Measurements from ENCODE around the gene HSD3B2.

HSD3B2 gene

DNA sequence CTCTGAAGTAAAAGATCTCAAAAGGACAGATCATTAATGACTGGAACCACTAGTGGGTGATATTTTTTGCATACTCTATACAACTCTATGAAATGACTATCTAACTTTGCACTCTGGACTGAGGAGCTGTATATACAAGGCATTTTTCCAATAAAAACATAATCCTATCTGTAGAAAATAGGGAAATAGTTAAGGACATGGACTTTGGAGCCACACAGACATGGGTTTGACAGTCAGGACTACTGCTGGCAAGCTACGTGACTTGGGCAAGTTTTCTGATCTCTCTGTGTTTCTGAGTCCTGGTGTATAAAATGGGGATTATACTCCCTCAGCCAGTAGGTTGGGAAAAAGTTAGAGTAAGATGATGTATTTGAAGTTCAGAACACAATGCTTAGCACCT, 20.9 kb upstream of the HSD3B2 start:
- Histone ChIP-seq H3K4me3 (ENCODE audit: low read depth, low read length) (no peak overlapping the region), H3K4me1 (ENCODE audit: control insufficient read depth, insufficient read depth, low read length, unreplicated experiment) (no peaks in the 10 kb centered on the region), H3K27me3 (ENCODE audit: insufficient read depth, low read length) (peaks cover 76% of the 10 kb centered on the region), H2AFZ (ENCODE audit: low read length, unreplicated experiment) (no peak overlapping the region), H3K79me2 (ENCODE audit: control insufficient read depth, insufficient read depth, low read length, unreplicated experiment) (no peaks in the 10 kb centered on the region), H3K27ac (ENCODE audit: low read depth, low read length) (no peak overlapping the region), H3K36me3 (ENCODE audit: insufficient read depth, low read length) (no peaks in the 10 kb centered on the region)

DNA sequence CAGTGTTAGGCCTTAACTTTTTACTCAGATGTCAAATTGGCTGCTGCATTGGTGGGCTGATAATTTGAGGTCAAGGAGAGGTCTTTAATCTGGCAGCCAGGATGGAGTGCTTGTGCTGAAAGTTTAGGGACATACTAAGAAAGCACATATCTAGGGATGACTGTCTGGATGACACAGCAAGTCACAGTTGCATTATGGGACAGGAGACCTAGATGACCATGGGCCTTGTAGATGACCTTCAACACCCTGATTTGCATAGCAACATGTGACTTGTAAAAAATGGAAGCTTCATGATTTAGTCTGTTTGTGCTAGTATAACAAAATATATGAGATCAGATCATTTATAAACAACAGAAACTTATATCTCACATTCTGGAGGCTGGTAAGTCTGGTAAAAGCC, 18.0 kb upstream of the HSD3B2 start:
- H3K36me3 ChIP-seq (ENCODE audit: insufficient read depth, low read length) = no peaks in the 10 kb centered on the region
- no peaks in the 10 kb centered on the region for H3K4me1 ChIP-seq (ENCODE audit: control insufficient read depth, insufficient read depth, low read length, unreplicated experiment)
- H3K27me3 ChIP-seq (ENCODE audit: insufficient read depth, low read length) = peaks cover 50% of the 10 kb centered on the region
- H3K79me2 ChIP-seq (ENCODE audit: control insufficient read depth, insufficient read depth, low read length, unreplicated experiment) = no peaks in the 10 kb centered on the region
- no peak overlapping the region for H3K4me3 ChIP-seq (ENCODE audit: low read depth, low read length)
- H3K27ac ChIP-seq (ENCODE audit: low read depth, low read length) = no peak overlapping the region
- H2AFZ ChIP-seq (ENCODE audit: low read length, unreplicated experiment) = no peak overlapping the region

DNA sequence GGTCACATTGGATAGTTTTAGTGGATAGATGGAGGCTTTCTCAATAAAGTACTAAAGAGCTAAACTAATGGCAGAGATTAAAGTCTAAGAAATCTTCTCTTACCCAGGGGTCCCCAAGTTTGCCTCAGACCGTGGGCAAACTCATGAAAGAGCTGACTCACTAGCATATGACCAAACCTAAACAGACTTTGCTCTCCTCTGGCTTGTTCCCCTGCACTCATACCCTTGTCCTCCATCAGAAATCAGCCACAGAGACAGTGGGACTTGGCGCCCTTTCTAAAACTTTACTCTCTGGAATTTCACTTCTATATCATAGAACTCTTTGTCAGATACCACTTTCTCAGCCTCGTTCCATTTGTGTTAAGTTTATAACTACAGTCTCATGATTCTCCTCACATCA, 17.0 kb upstream of the HSD3B2 start:
- H2AFZ ChIP-seq (ENCODE audit: low read length, unreplicated experiment) = no peak overlapping the region
- H3K27me3 ChIP-seq (ENCODE audit: insufficient read depth, low read length) = peaks cover 40% of the 10 kb centered on the region
- H3K4me1 ChIP-seq (ENCODE audit: control insufficient read depth, insufficient read depth, low read length, unreplicated experiment) = no peaks in the 10 kb centered on the region
- no peak overlapping the region for H3K27ac ChIP-seq (ENCODE audit: low read depth, low read length)
- no peak overlapping the region for H3K4me3 ChIP-seq (ENCODE audit: low read depth, low read length)
- no peaks in the 10 kb centered on the region for H3K36me3 ChIP-seq (ENCODE audit: insufficient read depth, low read length)
- H3K79me2 ChIP-seq (ENCODE audit: control insufficient read depth, insufficient read depth, low read length, unreplicated experiment) = no peaks in the 10 kb centered on the region

DNA sequence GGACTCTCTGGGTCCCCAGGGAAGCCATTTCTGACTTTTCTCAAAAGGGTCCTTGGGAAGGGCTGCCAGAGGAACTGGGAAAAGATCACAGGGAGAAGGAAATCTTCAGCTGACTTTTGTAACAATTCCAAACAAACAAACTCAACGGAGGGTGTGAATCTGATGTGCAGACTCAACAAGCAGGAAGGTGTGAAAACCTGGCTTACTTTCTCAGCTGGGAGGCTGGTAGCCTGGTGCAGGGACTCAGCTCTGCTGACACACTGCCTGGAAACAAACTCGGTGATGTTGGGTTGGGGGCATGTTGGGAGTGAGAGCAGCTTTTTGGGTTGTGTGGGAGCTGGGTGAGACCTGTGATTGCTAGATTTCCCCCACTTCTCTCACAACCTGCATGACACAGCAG, 10.2 kb upstream of the HSD3B2 start:
- Histone ChIP-seq H3K36me3 (ENCODE audit: insufficient read depth, low read length) (no peaks in the 10 kb centered on the region), H3K79me2 (ENCODE audit: control insufficient read depth, insufficient read depth, low read length, unreplicated experiment) (no peaks in the 10 kb centered on the region), H3K4me1 (ENCODE audit: control insufficient read depth, insufficient read depth, low read length, unreplicated experiment) (no peaks in the 10 kb centered on the region), H3K4me3 (ENCODE audit: low read depth, low read length) (no peak overlapping the region), H2AFZ (ENCODE audit: low read length, unreplicated experiment) (no peak overlapping the region), H3K27ac (ENCODE audit: low read depth, low read length) (no peak overlapping the region), H3K27me3 (ENCODE audit: insufficient read depth, low read length) (peaks cover 28% of the 10 kb centered on the region)

GRCh38 chr1:119409731-119410130, 5.2 kb upstream of the HSD3B2 start:
- no peak overlapping the region for H3K27ac ChIP-seq (ENCODE audit: low read depth, low read length)
- H3K4me3 ChIP-seq (ENCODE audit: low read depth, low read length) = no peak overlapping the region

GRCh38 chr1:119410961-119411360, 4.0 kb upstream of the HSD3B2 start:
- Histone ChIP-seq H3K36me3 (ENCODE audit: insufficient read depth, low read length) (no peaks in the 10 kb centered on the region), H3K27me3 (ENCODE audit: insufficient read depth, low read length) (peaks cover 49% of the 10 kb centered on the region), H3K27ac (ENCODE audit: low read depth, low read length) (no peak overlapping the region), H3K4me1 (ENCODE audit: control insufficient read depth, insufficient read depth, low read length, unreplicated experiment) (no peaks in the 10 kb centered on the region), H3K79me2 (ENCODE audit: control insufficient read depth, insufficient read depth, low read length, unreplicated experiment) (no peaks in the 10 kb centered on the region), H2AFZ (ENCODE audit: low read length, unreplicated experiment) (no peak overlapping the region), H3K4me3 (ENCODE audit: low read depth, low read length) (no peak overlapping the region)

More at GRCh38 chr1:119409731-119410130, 5.2 kb upstream of the HSD3B2 start:
- Histone ChIP-seq H3K36me3 (ENCODE audit: insufficient read depth, low read length) (no peaks in the 10 kb centered on the region), H3K27me3 (ENCODE audit: insufficient read depth, low read length) (peaks cover 42% of the 10 kb centered on the region), H3K4me1 (ENCODE audit: control insufficient read depth, insufficient read depth, low read length, unreplicated experiment) (no peaks in the 10 kb centered on the region), H2AFZ (ENCODE audit: low read length, unreplicated experiment) (no peak overlapping the region), H3K79me2 (ENCODE audit: control insufficient read depth, insufficient read depth, low read length, unreplicated experiment) (no peaks in the 10 kb centered on the region)

DNA sequence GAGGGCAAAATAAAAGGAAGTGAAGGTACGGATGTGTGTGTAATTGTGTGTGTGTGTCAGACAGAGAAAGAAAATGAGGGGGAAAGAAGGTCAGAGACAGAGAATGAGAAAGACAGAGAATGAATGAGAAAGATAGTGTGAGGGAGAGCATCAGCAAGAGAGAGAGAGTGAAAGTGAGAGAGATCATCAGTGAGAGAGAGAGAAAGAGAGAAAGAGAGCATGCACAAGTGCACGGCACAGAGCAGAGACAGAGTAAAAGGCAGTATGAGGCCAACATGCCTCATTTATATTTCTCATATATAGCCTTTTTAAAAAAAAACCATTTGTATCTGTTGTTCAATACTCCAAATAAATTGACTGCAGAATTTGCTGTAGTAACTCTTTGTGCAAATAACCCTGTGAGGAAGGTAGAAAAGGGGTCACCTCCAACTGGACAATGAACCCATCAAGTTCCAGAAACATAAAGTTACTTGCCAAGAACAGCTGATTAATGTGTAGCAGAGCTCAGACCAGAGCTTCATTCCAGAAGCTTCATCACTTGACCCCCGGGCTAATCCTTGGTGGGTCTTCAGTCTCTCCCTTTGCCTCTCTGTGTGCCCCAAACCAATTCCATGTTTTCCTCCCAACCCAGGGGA, 1.2 kb downstream of the HSD3B2 start:
- peaks cover 80% of the 10 kb centered on the region for H3K27me3 ChIP-seq (ENCODE audit: insufficient read depth, low read length)
- no peak overlapping the region for H3K4me3 ChIP-seq (ENCODE audit: low read depth, low read length)
- no peaks in the 10 kb centered on the region for H3K4me1 ChIP-seq (ENCODE audit: control insufficient read depth, insufficient read depth, low read length, unreplicated experiment)
- H2AFZ ChIP-seq (ENCODE audit: low read length, unreplicated experiment) = no peak overlapping the region
- H3K79me2 ChIP-seq (ENCODE audit: control insufficient read depth, insufficient read depth, low read length, unreplicated experiment) = no peaks in the 10 kb centered on the region
- H3K27ac ChIP-seq (ENCODE audit: low read depth, low read length) = no peak overlapping the region
- no peaks in the 10 kb centered on the region for H3K36me3 ChIP-seq (ENCODE audit: insufficient read depth, low read length)

DNA sequence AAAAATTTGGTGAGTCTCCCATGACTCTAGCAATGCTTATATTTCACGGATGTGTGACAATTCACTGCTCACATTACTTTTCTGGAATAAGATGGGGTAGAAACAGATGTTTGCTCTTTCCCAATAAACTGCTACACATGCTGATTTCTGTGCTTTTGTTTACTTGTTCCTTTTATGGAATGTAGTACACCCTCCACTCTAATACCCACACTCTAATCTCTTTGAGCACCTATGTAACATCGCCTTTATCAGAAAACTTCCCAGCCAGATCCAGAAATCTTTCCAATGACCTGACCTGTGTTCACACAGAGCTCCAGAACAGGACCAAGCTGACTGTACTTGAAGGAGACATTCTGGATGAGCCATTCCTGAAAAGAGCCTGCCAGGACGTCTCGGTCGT, 4.2 kb downstream of the HSD3B2 start:
- no peak overlapping the region for H2AFZ ChIP-seq (ENCODE audit: low read length, unreplicated experiment)
- no peaks in the 10 kb centered on the region for H3K79me2 ChIP-seq (ENCODE audit: control insufficient read depth, insufficient read depth, low read length, unreplicated experiment)
- H3K27me3 ChIP-seq (ENCODE audit: insufficient read depth, low read length) = peaks cover 64% of the 10 kb centered on the region
- no peak overlapping the region for H3K27ac ChIP-seq (ENCODE audit: low read depth, low read length)
- H3K36me3 ChIP-seq (ENCODE audit: insufficient read depth, low read length) = no peaks in the 10 kb centered on the region
- H3K4me3 ChIP-seq (ENCODE audit: low read depth, low read length) = no peak overlapping the region
- H3K4me1 ChIP-seq (ENCODE audit: control insufficient read depth, insufficient read depth, low read length, unreplicated experiment) = no peaks in the 10 kb centered on the region

GRCh38 chr1:119420638-119421037, 5.7 kb downstream of the HSD3B2 start:
- peaks cover 50% of the 10 kb centered on the region for H3K27me3 ChIP-seq (ENCODE audit: insufficient read depth, low read length)
- no peak overlapping the region for H3K4me3 ChIP-seq (ENCODE audit: low read depth, low read length)
- H3K4me1 ChIP-seq (ENCODE audit: control insufficient read depth, insufficient read depth, low read length, unreplicated experiment) = no peaks in the 10 kb centered on the region
- no peak overlapping the region for H3K27ac ChIP-seq (ENCODE audit: low read depth, low read length)
- no peak overlapping the region for H2AFZ ChIP-seq (ENCODE audit: low read length, unreplicated experiment)
- no peaks in the 10 kb centered on the region for H3K36me3 ChIP-seq (ENCODE audit: insufficient read depth, low read length)
- H3K79me2 ChIP-seq (ENCODE audit: control insufficient read depth, insufficient read depth, low read length, unreplicated experiment) = no peaks in the 10 kb centered on the region

GRCh38 chr1:119422631-119423030, 7.7 kb downstream of the HSD3B2 start:
- no peaks in the 10 kb centered on the region for H3K36me3 ChIP-seq (ENCODE audit: insufficient read depth, low read length)
- H3K79me2 ChIP-seq (ENCODE audit: control insufficient read depth, insufficient read depth, low read length, unreplicated experiment) = no peaks in the 10 kb centered on the region
- no peak overlapping the region for H3K4me3 ChIP-seq (ENCODE audit: low read depth, low read length)
- no peaks in the 10 kb centered on the region for H3K4me1 ChIP-seq (ENCODE audit: control insufficient read depth, insufficient read depth, low read length, unreplicated experiment)
- H2AFZ ChIP-seq (ENCODE audit: low read length, unreplicated experiment) = no peak overlapping the region
- no peak overlapping the region for H3K27ac ChIP-seq (ENCODE audit: low read depth, low read length)
- peaks cover 47% of the 10 kb centered on the region for H3K27me3 ChIP-seq (ENCODE audit: insufficient read depth, low read length)

DNA sequence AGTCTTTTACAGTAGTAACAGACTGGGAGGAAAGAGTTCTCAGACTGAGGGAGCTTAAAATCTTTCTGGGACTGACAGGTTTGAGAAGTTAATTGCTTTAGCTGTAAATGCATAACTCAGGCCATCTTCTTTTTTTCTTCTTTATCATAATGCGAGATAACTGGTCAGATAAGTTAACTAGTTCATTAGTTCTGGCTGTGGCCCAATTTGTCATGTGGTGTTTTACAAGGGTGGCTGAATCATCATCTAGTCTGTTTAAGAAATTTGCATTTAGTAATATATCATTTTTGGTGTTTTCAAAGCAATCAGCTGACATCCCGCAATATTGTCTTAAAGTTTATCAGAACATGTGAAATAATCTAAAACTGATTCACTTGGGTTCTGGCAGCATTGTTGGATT, 14.0 kb downstream of the HSD3B2 start:
- no peak overlapping the region for H2AFZ ChIP-seq (ENCODE audit: low read length, unreplicated experiment)
- no peaks in the 10 kb centered on the region for H3K79me2 ChIP-seq (ENCODE audit: control insufficient read depth, insufficient read depth, low read length, unreplicated experiment)
- no peak overlapping the region for H3K4me3 ChIP-seq (ENCODE audit: low read depth, low read length)
- no peak overlapping the region for H3K27ac ChIP-seq (ENCODE audit: low read depth, low read length)
- peaks cover 76% of the 10 kb centered on the region for H3K27me3 ChIP-seq (ENCODE audit: insufficient read depth, low read length)
- no peaks in the 10 kb centered on the region for H3K4me1 ChIP-seq (ENCODE audit: control insufficient read depth, insufficient read depth, low read length, unreplicated experiment)
- H3K36me3 ChIP-seq (ENCODE audit: insufficient read depth, low read length) = no peaks in the 10 kb centered on the region
